Activated CD4-positive, CD25-positive, alpha-beta regulatory T cell treated with anti-CD3 and anti-CD28 coated beads, Interleukin-2, amount 50 U/mL, for 16 hours (primary cell): Measurements from ENCODE around the gene SLC38A10.

Experiments
- DNase-seq: peaks from one replicate; pipeline ENCODE4 v3.0.0-alpha.2; 2020; ENCODE audit warnings: low read depth, low spot score

Gene SLC38A10

DNA sequence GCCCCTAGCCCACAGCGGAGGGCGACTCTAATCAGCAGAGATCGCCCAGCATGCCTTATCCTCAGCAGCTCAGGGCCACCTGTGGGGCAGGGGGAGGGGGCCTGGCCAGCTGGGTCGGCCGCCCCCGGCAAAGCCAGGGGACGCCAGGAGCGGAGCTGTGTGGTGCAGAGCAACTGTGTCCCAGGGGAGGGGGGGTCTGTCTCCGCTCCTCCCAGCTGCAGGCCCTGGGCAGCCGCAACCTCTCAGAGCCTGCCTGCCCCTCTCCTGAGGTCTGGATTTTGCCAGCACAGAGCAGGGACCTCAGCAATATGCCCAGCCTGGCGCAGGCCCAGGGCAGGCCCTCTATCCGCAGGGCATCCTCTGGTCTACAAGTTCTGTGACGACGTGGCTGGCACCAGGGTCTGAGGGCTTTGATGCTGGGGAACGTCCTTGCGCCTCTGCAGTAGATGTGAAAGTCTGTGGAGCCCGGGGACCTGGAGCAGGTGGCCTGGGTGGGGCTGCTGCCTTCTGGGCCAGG lies 36.5 kb upstream of the SLC38A10 start:
- no peak for DNase-seq

DNA sequence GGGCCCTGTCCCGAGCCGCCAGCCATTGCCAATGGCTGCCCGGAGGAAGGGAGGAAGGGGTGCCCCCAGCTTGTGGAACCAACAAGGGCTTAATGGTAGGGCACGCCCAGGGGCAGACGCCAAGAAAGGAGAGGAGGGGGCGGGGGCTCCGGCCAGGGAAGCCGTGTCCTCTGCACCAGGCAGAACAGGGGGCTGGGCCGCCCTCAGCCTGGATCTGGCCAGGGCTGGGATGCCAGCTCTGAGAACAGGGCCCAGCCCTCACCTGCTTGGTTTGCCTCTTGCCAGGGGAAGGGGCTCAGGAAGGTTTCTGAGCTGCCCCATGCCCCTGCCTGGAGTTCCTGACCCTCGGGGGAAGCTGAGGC lies 35.8 kb upstream of the SLC38A10 start:
- DNase-seq = no peak

DNA sequence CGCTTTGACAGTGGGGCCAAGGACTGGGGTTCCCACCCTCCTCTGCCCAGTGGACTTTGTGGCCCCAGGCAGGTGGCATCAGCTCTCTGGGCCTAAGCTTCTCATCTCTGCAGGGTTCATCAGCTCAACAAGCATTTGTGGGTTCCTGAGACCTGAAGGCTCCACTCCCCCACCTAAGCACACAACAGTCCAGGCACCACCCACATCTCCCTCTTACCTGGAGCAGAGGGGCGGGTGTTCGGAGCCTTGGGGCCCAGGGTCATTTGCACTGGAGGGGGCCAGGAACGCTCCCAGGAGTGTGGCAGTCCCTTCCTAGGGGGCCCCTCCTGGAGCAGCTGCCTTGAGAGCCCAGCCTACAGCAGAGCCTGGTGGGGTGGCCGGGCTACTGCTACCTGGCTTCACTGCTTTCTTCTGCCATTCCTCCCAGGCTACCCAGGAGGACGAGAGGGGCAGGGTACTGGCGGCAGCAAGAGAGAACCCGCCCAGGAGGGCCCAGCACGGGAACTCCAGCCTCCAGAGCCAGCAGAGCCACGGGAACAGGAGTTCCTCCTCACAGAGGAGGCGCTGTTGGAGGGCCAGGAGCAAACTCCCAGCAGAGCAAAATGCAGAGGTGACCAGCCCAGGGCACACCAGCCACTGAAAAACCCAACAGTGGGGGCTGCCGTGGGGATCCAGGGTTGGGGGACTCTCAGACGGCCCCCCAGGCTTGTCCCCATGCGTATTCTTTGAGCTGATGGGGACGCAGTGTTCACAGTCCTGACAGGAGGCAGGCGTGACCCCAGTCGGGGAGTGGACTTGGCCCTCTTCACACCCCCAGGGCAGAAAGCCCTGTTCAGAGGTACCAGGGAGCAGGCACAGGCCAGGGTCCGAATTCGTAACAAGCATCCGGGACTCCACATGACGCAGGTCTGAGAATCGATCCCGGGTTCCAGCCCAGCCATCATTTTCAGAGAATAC lies 35.1 kb upstream of the SLC38A10 start:
- DNase-seq = no peak

DNA sequence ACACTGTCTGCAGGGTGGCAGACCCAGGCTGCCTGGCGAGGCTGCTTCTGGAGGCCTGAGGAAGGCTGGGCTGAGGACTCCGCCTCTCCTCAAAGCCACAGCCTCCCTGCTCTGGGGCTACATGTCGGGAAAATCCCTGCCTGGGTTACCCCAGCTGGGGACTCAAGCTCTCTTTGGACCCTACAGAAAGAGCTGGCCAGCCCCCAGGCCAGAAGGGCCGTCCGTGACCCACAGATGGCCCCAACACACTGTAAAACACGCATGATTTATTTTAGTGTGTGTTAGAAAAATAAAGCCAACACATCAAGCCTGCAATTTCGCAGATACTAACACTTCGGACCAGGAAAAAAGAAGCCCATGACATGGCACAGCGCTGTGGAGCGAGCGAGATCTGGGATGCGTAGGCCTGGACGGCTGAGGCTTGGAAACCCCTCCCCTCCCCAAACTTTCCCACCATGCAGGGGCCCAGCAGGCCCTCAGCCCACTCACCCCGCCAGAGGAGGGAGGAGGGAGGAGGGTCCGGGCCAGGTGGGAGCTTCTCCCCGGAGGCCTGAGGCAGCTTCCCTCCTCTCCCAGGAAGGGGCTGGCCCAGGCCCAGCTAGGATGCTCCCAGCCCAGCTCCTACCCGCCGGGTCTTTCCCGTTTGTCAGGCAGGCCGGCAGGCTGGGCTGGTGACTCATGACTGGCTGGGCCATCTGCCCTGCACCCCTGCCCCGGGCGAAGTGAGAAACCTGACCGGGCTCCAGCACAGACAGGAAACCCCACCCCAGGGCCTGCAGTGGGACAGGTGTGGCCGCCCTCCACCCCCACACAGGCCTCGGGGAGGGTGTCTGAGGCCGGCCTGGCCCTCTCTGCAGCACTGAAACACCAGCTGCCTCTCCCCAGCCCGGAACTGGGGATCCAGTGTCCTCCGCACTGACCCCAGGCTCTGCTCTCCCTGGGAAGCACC lies 34.1 kb upstream of the SLC38A10 start:
- no peak for DNase-seq

DNA sequence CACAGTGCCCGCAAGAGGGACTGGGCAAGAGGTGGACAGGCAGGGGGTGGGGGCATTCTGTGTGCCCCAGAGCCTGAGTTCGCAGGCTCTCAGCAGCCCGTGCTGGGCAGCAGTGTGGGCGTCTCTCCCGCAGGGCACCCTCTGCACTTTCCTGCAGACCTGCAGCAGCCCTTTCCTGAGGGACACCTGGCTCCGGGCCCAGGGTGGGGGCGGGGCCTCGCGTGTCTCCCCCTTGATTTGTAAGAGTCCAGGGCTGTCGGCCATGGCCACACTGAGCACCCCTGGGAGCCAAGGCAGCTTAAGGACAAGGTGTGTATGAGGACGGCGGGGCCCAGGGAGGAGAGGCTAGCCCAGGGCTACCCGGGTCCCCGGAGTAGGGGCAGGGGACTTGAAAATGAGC lies 33.4 kb upstream of the SLC38A10 start:
- no peak for DNase-seq

DNA sequence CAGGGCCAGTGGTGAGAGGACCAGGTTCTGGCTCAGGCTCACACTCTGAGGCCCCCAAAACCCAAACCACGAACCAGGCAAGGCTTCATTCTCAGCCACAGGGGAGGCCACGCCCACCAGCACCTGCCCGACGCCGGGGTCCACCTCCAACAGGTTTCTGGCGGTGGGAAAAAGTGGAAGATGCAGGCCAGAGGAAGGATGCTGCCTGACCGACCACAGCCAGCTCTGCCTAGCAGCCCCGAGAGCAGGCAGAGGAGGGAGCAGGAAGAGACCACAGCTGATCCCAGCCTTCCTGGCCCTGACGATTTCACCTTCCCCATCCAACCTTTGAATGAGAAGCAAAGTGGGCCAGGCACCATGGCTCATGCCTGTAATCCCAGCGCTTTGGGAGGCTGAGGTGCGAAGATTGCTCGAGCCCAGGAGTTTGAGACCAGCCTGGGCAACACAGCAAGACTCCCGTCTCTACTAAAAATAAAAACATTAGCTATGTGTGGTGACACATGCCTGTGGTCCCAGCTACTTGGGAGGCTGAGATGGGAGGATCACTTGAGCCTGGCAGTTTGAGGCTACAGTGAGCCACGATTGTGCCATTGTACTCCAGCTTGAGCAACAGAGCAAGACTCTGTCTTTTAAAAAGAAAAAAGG lies 30.7 kb upstream of the SLC38A10 start:
- DNase-seq = no peak

DNA sequence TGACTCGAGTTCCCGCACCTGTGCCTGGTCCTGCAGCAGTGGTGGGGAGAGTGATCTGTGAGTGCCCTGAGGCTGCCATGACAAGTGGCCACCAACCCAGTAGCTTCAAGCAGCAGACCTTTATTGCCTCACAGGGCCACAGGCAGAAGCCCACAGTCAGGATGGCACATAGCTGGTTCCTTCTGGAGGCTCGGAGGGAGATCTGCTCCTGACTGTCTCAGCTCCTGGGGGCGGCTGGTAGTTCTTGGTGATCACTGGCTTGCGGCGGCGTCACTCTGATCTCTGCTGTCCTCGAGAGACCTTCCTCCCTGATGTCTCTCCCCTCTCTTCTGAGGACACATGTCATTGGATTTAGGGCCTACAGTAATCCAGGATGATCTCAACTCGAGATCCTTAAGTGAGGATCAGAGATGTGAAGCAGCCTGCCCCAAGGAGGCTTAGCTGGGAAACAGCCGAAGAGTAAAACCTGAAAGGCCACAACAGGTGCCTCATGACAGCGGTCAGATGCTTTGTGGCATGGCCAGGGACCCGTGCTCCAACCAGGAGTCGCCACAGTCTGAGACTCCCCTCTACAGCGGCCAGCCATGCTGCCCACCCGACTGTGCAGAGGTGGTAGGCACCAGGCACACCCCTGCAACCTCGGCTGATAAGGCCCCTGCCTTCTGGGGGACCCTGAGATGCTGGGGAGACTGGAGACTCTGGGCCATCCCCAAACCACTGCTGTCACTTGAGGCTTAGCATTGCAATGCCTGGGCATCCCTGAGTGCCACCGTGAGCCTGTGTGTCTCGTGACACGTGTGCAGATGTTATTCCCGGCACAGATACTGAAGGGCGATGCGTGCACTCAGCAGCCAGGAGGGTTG lies 30.0 kb upstream of the SLC38A10 start:
- no peak for DNase-seq

DNA sequence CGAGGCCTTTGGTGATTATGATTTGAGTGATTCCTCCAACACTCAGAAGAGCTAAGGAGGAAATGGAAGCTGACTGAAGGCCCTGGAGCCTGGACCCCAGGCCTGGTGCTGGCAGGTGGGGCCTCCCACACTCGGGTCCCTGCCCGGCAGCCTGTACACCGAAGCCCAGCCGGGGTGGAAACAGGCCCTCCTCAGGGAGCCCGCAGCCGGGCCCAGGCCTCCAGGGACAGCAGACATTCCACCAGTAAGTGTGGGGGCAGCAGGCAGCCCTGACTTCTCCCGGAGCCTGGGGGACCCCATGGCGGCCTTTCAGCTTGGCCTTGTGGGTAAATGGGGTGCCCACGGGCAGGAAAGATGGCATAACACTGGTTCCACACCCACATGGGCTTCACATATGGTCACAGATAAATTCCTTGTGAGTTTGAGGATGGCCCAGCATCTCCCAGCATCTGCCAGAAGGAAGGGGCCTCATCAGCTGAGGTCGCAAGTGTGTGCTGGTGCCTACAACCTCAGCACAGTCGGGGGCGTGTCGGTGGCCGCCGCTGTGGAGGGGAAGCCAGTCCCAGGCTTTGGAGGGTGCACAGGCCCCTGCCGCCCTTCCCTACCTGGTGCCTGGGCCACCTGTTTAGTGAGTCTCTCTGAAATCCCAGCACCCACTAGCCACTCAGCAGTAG lies 29.2 kb upstream of the SLC38A10 start:
- DNase-seq = no peak

DNA sequence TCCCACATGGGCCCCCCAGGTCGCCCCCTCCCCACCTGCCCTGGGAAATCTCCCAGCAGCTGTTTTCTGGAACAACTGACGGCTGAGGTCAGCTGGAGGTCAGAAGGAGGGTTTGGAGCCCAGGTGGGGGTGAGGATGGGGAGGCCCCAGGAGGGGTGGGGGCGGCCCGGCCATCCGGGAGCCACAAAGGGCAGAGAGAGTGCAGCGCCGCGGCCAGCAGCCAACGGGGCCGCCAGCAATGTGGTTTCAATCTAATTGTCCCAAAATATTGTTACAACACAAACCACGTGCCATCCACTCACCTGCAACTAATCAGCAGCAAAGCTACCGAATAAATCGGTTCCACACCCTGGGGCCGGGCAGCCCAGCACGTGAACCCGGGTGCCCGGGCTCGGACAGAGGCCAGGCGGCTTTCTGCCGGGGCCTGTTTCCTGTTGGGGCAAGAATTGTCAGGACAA lies 28.3 kb upstream of the SLC38A10 start:
- DNase-seq = no peak

DNA sequence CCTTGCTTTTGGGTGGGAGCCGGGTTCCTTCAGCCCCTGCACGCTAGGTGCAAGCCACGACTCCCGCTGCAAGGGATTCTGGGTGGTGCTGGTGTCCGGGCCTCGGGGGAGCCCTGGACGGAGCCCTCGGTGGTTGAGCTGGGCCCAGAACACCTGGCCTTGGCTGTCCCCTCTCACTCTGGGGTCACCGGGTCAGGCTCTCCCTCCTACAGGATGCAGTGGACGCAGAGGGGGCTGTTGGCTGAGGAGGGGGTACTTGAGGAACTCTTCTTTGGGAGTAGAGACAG lies 27.9 kb upstream of the SLC38A10 start:
- DNase-seq = no peak

DNA sequence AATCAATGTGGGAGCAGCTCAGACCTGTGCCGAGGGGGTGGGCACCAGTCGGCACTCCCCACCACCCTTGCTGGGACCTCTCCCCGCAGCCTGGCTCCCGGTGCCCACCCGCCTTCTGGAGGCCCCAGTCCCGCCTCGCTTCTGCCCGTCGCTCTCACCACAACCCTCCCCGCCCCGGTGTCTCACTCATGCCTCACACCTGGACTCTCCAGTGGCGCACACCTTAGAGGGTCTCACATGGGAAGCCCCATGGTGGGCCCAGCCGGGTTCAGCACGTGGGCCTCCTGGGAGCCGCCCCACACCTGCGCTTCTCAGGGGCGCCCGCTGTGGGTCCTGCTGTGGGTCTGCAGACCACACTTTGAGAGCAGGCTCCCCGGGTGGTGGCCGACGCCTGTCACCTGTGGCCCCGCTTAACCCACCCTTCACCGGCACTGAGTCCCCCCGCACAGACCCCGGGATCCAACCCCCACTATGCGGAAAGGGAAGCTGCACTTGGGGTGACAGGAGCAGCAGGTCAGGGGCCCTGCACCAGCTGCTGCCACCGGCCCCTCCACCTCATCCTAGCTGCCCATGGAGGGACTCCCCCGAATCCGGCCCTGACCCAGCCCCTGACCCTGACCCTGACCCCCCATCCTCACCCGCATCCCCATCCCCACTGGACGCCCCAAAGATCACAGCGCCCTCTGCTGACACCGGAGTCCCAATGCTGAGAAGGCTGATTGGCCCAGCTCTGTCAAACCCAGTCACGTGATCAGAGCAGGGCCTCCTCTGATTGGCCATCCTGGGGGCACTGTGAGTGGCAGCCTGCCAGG lies 27.4 kb upstream of the SLC38A10 start:
- no peak for DNase-seq

DNA sequence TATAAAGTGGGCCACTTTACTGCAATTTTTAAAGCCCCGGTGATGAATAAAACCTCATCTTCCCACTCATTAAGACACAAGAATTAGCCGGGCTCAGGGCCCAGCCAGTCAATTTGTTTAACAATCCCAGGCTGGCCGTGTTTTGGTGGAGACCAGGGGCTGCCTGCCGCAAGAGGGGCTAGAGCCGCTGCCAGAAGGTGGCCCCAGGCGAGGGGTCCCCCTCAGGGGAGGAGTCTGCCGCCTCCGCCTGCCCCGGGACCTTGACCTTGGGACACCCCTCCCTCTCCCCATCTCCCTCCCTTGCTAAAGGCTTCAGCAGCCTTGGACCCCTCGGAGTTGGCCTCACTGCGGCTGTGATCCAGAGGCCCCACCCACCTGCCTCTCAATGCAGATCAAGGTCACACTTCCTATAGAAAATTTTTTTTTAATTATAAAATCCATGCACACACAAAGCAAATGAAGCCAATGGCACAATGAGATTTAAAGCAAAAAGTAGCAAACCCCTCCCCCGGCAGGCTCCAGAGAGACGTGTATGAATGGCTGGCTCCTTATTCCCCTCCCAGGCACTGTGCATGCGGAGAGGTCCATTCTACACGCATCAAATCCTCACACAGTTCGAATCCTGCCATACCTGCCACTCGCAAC lies 23.0 kb upstream of the SLC38A10 start:
- DNase-seq = no peak

DNA sequence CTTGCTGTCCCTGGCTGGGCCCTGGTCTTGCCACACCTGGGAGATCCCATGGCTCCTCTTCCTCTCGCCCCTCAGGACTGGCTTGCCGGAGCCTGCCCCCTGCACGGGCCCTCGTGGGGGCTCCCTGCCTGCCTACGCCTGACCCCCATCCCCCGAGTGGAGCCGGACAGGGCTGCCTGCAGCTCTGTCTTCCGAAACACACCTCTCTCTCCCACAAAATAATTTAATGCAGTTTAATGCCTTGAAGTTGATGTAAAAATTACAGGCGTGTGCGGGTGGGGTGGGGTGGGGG lies 22.4 kb upstream of the SLC38A10 start:
- DNase-seq = no peak

DNA sequence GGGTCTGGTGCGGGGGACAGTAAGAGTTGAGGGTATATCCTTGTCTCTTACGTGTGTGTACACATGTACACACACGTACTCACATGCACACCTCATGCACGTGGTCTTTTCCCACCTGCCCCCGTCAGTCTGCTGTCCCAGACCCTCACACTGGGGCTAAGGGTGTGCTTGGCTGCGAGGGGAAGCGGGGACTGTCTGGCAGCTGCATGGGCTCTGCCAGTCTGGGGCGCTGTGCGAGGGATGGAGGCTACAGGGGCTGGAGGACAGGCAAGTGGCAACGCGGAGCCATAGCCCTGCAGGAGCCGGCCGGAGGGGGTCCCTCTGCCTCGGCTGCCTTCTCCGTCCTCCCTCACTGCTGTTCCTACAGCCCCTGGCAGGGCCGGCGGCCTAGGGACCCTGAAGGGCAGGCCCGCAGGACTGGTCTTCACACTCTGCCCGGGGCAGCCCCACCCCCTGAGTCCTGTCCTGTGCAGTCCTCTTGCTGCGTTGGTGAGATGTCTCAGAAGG lies 20.8 kb upstream of the SLC38A10 start:
- DNase-seq = no peak

DNA sequence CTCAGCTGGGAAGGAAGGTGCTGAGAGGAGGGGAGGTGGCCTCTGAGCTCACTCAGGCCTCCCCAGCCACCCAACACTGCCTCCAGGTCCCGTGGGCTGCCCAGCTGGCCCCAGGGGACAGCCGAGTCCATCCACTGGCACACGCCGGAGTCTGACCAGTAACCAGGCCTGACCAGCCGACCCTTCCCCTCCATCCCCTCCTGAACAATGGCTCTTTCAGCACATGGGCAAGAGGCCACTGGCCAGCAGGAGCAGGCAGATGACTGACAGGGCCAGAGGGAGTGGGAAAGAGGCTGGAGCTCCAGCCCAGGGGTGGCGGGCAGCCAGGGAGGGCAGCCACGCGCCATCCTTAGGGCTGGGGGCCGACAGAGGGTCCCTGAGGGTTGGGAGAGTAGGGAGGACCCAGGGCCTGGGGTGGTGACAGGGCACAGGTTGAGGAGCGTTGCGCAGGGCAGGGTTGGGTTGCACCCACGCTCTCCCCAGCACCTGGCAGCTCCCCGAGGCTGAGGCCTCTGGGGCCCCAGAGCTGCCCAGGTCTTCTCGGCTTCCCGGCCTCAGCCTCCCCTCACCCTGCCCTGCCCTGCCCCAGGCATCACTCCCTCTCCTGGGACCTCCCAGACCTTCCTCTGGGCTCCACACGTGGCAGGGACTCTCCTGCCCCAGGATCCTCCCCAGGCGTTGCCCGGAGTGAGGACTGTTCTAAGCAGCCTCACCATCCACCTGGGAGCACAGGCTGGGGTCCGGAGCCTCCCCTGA lies 20.2 kb upstream of the SLC38A10 start:
- DNase-seq = no peak

DNA sequence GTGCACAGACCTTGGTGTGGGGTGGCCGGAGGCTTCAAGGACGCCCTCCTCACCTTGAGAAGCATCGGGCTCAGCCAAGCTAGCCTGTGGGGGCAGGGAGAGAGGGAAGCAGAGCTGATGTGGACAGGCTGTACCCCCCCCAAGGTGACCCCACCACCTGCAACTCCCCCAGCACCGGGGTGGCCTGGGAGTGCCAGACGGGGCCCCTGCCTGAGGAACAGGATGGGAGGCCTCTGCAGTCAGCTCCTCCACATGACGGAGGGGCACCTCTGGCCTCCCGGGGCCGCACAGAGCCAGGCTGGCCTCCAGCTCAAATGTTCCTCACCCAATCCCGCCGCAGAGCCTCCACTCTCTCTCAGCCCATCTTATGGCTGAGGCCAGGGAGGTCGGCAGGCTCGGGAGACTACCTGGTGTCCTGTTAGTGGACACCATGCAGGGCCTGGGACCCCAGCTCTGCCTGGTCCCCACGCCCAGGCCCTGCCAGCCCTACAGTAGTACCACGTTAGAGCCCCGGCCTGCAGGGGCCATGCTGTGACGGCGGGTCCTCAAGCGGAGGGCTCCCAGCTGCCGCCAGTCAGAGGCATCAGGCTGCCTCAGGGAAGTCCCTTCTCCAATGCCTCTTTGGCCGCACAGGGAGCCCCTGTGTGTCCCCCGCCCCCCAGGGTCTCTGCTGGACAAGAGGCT lies 19.4 kb upstream of the SLC38A10 start:
- DNase-seq = no peak

DNA sequence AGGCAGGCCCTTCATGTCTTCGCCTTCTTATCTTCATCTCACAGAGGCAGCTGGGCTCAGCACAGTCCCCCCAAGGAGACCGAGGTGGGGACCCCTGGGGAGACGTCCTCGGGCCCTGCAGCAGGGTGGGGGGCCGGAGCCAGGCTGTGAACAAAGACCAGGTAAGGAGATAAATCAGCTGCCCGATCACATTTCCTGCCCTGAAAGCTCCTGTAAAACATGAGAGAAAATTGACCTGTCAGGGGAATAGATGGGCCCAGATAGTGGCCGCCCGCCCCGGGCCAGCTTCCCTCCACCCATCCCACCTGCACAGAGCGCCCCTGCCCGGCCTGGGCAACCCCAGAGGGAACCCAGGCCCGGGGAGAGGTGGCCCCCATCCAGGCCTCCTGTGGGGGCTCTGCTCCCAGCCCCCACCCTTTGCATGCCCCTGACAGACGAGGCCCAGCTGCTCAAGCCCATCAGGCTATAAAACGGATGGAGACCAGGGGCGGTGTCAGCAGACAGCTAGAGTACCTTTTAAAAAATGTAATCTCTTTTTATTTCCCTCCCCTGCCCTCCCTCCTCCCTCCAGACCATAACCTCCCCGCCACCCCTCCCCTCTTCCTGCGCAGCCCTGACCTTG lies 18.8 kb upstream of the SLC38A10 start:
- DNase-seq = no peak
